ENCODE measurements around the gene RASA3. TPM values are rescaled to one million over a fixed set of nuclear protein-coding genes. Genes with fewer than 3 reads are reported as not detected.
A peak's percentile ranks its signal among the peaks of the same experiment; 100 is the strongest.

The RASA3 gene
- total RNA-seq, 2 experiments from 2014 or later = 36.9 to 39.3 TPM

DNA sequence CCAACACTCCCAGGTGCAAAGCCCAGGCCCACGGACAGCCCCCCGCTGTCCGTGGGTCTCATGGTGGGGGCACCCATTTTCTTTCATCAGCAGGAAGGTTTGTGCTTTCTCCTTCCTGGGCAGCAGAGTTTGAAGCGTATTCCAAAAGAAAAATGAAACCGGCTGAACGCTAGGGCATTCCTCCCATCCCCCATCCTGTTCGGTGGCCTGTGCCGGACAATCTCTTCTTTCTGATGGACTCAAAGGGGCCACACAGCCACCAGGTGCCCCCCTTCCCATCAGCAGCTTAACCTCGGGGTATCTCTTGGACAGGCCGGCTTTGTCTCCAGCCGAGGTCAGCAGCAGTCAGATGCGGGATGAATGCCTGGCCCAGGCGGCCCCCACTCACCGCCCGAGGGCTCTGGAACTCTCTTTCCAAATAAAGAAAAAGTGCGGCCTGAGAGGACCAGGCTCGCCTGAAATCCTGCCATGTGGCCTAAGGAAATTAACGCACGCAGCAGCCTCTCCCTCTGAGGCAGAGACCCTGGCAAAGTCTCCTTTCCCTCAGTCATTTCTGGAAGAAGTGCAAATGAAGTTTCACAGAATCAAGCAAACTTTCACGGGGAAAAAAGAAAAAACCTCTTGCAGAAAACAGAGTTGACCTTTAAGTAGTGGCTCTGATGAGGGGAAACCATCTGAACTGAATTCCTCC, 67.8 kb downstream of the RASA3 start:
- H3K4me1 Mint-ChIP-seq (ENCODE audit: low read depth) = peaks cover 57% of the 10 kb centered on the region
- H3K4me3 Mint-ChIP-seq = peak overlapping the region; percentile 73
- peak overlapping the region; percentile 92 for H3K27ac Mint-ChIP-seq
- CTCF ChIA-PET = interaction anchor here (1.4 to 1.5 kb wide), 2 partner anchors 15 to 166 kb away, joined by 3 read pairs; no protein-coding TSS in a partner anchor
- ATAC-seq (no peak), DNase-seq (no peak)
- POLR2A ChIA-PET = interaction anchor here (0.5 to 1.6 kb wide), 3 partner anchors 45 to 334 kb away, joined by 3 to 9 read pairs (median 7); no protein-coding TSS in a partner anchor
- no peaks in the 10 kb centered on the region for H3K9me3 Mint-ChIP-seq (ENCODE audit: insufficient read depth)
- no peaks in the 10 kb centered on the region for H3K27me3 Mint-ChIP-seq (ENCODE audit: low read depth)
- peaks cover 16% of the 10 kb centered on the region for H3K36me3 Mint-ChIP-seq (ENCODE audit: low read depth)

DNA sequence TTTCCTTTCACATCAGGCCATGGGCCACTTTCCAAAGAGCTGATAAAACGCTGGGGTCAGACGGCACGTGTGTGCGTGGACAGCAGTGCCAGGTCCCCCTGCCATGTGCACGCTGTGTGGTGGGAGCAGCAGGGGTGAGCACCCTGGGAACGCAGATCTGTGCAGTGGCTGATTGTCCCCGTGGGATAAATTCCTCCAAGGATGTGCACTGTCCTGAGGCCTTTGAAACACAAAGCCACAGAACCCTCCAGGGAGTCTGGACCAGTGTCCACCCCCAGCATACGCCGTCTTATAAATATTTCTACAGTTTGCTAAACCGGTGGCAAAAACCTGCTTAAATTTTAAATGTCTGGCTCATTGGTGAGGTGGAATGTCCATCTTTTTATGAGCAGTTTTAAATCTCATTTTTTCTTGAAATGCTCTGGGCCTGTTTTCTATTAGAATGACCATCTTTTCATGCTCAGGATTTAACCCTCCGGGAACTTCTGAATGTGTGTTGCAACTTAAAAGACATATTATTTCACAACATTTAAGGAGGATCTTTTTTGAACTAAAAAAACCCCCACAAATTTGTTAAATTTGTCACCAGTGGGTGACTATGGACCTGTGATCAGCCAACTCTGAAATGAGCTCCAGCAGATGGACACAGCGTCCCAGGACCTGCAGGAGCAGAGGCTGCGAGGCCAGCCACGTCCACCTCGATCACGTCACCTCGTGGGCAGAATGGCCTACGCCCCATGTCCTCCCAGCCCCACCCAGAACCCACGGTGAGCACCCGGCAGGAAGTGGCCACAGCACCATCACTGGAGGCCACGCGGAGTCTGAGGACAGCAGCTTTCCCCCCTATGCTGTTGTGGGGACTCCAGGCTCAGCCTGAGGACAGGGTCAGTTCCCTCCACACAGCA, 68.6 kb downstream of the RASA3 start:
- Mint-ChIP-seq H3K27ac (peak overlapping the region; percentile 92), H3K36me3 (ENCODE audit: low read depth) (peaks cover 16% of the 10 kb centered on the region), H3K9me3 (ENCODE audit: insufficient read depth) (no peaks in the 10 kb centered on the region), H3K27me3 (ENCODE audit: low read depth) (no peaks in the 10 kb centered on the region), H3K4me3 (peak overlapping the region; percentile 73), H3K4me1 (ENCODE audit: low read depth) (peaks cover 55% of the 10 kb centered on the region)
- peak; percentile 46 for DNase-seq
- CTCF ChIA-PET = interaction anchor here (1.5 kb wide), 1 partner anchor 14 kb away, joined by 3 read pairs; no protein-coding TSS in a partner anchor
- no peak for ATAC-seq
- POLR2A ChIA-PET = no interaction called here

- Mint-ChIP-seq H3K9me3 (ENCODE audit: insufficient read depth) (no peaks in the 10 kb centered on the region), H3K36me3 (ENCODE audit: low read depth) (peaks cover 9% of the 10 kb centered on the region), H3K4me3 (no peak overlapping the region), H3K4me1 (ENCODE audit: low read depth) (peaks cover 52% of the 10 kb centered on the region), H3K27me3 (ENCODE audit: low read depth) (no peaks in the 10 kb centered on the region), H3K27ac (no peak overlapping the region)
- ChIA-PET CTCF (no interaction called here), POLR2A (no interaction called here)
- ATAC-seq (no peak), DNase-seq (no peak)
Observed at GRCh38 chr13:114062754-114063153, 69.7 kb downstream of the RASA3 start.

DNA sequence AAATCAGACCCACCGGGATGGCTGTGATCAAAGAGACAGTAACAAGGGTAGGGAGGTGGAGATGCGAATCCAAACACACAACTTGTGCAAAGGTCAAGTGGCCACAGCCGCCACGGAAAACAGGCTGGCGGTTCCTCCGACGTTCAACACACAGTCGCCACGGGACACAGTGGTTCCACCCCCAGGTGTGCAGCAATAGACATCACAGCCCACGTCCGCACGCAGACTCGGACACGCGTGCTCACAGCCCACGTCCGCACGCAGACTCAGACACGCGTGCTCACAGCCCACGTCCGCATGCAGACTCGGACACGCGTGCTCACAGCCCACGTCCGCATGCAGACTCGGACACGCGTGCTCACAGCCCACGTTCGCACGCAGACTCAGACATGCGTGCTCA, 70.1 kb downstream of the RASA3 start:
- Mint-ChIP-seq H3K9me3 (ENCODE audit: insufficient read depth) (no peaks in the 10 kb centered on the region), H3K4me1 (ENCODE audit: low read depth) (peaks cover 50% of the 10 kb centered on the region), H3K36me3 (ENCODE audit: low read depth) (peaks cover 9% of the 10 kb centered on the region), H3K4me3 (no peak overlapping the region), H3K27ac (no peak overlapping the region), H3K27me3 (ENCODE audit: low read depth) (no peaks in the 10 kb centered on the region)
- DNase-seq (no peak), ATAC-seq (no peak)
- ChIA-PET CTCF (no interaction called here), POLR2A (no interaction called here)

DNA sequence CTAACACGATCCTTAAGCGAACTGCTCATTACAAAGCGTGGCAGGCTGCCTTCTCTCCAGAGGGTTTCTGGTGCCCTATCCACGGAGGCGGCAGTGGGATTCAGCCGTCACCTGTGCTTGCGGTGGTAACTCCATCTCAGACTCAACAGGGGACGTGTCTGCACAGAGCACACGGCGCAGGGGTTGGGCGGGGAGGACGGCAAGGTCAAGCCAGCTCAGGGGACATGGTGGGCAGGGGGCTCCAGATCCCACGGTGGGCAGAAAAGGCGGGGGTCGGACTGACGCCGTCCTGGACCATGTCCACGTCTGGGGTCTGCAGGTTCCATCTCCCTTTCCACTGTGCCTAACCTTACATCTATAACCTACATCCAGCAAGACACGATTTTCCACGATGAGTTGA, 70.7 kb downstream of the RASA3 start:
- POLR2A ChIA-PET = no interaction called here
- no peak overlapping the region for H3K4me3 Mint-ChIP-seq
- peaks cover 9% of the 10 kb centered on the region for H3K36me3 Mint-ChIP-seq (ENCODE audit: low read depth)

GRCh38 chr13:114061047-114061446, 71.4 kb downstream of the RASA3 start:
- no peak overlapping the region for H3K4me3 Mint-ChIP-seq
- DNase-seq (no peak), ATAC-seq (no peak)
- peaks cover 9% of the 10 kb centered on the region for H3K36me3 Mint-ChIP-seq (ENCODE audit: low read depth)
- no peaks in the 10 kb centered on the region for H3K27me3 Mint-ChIP-seq (ENCODE audit: low read depth)
- ChIA-PET CTCF (no interaction called here), POLR2A (no interaction called here)
- H3K9me3 Mint-ChIP-seq (ENCODE audit: insufficient read depth) = no peaks in the 10 kb centered on the region
- H3K27ac Mint-ChIP-seq = no peak overlapping the region
- H3K4me1 Mint-ChIP-seq (ENCODE audit: low read depth) = peaks cover 43% of the 10 kb centered on the region

More for the DNA sequence above, 70.7 kb downstream of the RASA3 start:
- no peak for ATAC-seq
- DNase-seq = no peak
- Mint-ChIP-seq H3K9me3 (ENCODE audit: insufficient read depth) (no peaks in the 10 kb centered on the region), H3K4me1 (ENCODE audit: low read depth) (peaks cover 48% of the 10 kb centered on the region), H3K27ac (no peak overlapping the region), H3K27me3 (ENCODE audit: low read depth) (no peaks in the 10 kb centered on the region)
- CTCF ChIA-PET = no interaction called here

DNA sequence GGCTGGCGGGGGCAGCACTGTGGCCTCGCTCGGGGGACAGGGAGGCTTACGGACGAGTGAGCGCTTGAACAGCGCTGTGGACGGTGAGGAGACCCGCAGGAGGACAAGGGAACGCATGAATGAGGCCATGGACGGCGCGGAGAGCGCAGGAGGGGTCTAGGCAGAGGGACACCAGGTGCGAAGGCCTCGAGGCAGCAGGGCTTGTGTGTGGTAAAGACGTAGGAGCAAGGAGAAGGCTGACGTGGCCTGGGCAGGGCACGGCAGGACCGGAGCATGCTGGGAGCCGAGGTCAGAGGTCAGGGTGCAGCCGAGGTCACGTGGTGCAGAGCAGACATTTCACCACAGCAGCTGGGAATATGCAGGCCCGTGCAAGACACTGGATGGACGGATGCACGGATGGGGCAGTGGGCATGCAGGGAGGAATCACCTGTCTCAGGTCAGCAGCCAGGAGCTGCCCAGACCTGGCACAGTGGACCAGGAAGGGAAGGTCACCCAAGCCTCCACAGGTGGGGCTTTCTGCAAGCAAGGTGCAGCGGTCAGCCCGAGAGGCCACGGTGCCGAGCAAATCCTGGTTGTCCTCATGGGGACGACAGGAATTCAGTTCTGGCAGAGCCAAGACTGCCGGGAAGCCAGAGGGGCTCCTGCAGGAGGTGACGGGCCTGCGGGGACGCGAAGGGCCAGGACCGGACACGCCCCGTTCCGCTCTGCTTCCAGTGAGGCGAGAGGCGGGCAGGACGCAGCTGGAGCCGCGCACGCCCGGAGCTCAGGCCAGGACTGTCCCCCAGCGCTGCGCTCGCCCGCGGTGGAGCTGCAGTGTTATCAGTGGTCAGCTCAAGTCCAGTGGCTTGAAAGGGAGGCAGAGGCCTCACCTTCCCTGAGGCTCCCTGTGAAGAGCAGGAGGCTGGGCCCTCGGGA, 72.2 kb downstream of the RASA3 start:
- H3K36me3 Mint-ChIP-seq (ENCODE audit: low read depth) = peaks cover 10% of the 10 kb centered on the region
- H3K27me3 Mint-ChIP-seq (ENCODE audit: low read depth) = no peaks in the 10 kb centered on the region
- no peak for DNase-seq
- H3K4me1 Mint-ChIP-seq (ENCODE audit: low read depth) = peaks cover 34% of the 10 kb centered on the region
- CTCF ChIA-PET = no interaction called here
- POLR2A ChIA-PET = no interaction called here
- no peak overlapping the region for H3K4me3 Mint-ChIP-seq
- no peak for ATAC-seq
- no peaks in the 10 kb centered on the region for H3K9me3 Mint-ChIP-seq (ENCODE audit: insufficient read depth)
- H3K27ac Mint-ChIP-seq = no peak overlapping the region

DNA sequence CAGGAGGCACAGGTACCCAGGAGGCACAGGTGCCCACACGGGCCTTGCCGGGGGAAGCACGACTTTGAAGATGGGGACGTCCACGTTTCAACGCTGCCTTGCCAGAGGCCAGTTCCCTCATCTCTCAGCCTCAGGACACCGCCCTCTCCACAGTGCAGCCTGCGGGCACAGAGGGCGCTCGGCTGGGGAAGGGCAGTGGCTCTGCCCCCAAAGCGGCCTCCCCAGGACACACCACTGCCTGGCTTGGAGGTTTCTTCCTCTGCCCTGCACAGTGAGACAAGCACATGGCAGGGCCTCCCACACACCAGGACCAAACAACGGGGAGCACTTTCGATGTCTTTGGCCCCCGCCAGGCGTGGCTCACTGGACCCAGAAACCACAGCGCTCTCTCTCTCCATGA, 73.0 kb downstream of the RASA3 start:
- ATAC-seq = peak; percentile 45
- peaks cover 10% of the 10 kb centered on the region for H3K36me3 Mint-ChIP-seq (ENCODE audit: low read depth)
- peaks cover 27% of the 10 kb centered on the region for H3K4me1 Mint-ChIP-seq (ENCODE audit: low read depth)
- H3K9me3 Mint-ChIP-seq (ENCODE audit: insufficient read depth) = no peaks in the 10 kb centered on the region
- DNase-seq = no peak
- CTCF ChIA-PET = interaction anchor here (1.6 kb wide), 1 partner anchor 8 kb away, joined by 3 read pairs; no protein-coding TSS in a partner anchor
- no peaks in the 10 kb centered on the region for H3K27me3 Mint-ChIP-seq (ENCODE audit: low read depth)
- POLR2A ChIA-PET = no interaction called here
- no peak overlapping the region for H3K4me3 Mint-ChIP-seq
- H3K27ac Mint-ChIP-seq = no peak overlapping the region

GRCh38 chr13:114058051-114058867, 74.2 kb downstream of the RASA3 start:
- peaks cover 10% of the 10 kb centered on the region for H3K36me3 Mint-ChIP-seq (ENCODE audit: low read depth)
- no peak for DNase-seq
- no peak overlapping the region for H3K27ac Mint-ChIP-seq
- H3K9me3 Mint-ChIP-seq (ENCODE audit: insufficient read depth) = no peaks in the 10 kb centered on the region
- ATAC-seq = no peak
- H3K4me3 Mint-ChIP-seq = no peak overlapping the region
- H3K4me1 Mint-ChIP-seq (ENCODE audit: low read depth) = peaks cover 17% of the 10 kb centered on the region
- H3K27me3 Mint-ChIP-seq (ENCODE audit: low read depth) = no peaks in the 10 kb centered on the region
- ChIA-PET CTCF (interaction anchor here (1.6 kb wide), 1 partner anchor 9 kb away, joined by 3 read pairs; no protein-coding TSS in a partner anchor), POLR2A (no interaction called here)

GRCh38 chr13:114057166-114058050, 75.0 kb downstream of the RASA3 start:
- ATAC-seq = no peak
- peaks cover 21% of the 10 kb centered on the region for H3K4me1 Mint-ChIP-seq (ENCODE audit: low read depth)

More at GRCh38 chr13:114057166-114058050, 75.0 kb downstream of the RASA3 start:
- Mint-ChIP-seq H3K36me3 (ENCODE audit: low read depth) (peaks cover 10% of the 10 kb centered on the region), H3K9me3 (ENCODE audit: insufficient read depth) (no peaks in the 10 kb centered on the region), H3K4me3 (no peak overlapping the region), H3K27me3 (ENCODE audit: low read depth) (no peaks in the 10 kb centered on the region), H3K27ac (no peak overlapping the region)
- POLR2A ChIA-PET = no interaction called here
- no peak for DNase-seq
- CTCF ChIA-PET = no interaction called here

Data from activated CD8-positive, alpha-beta T cell treated with anti-CD3 and anti-CD28 coated beads, Interleukin-2, amount 10 ng/mL, durations not matched to agents 7 days and 5 days (primary cell).